Activated naive CD4-positive, alpha-beta T cell treated with Interleukin-2 at 50 U/mL for 16 hours (primary cell): ENCODE measurements around the gene DYRK1A.

Experiments
- DNase-seq: peaks from one replicate; pipeline ENCODE4 v3.0.0-alpha.2; 2020

Gene DYRK1A

GRCh38 chr21:37450445-37450941, 83.9 kb downstream of the DYRK1A start:
- no peak for DNase-seq

GRCh38 chr21:37451446-37451845, 84.9 kb downstream of the DYRK1A start:
- DNase-seq, result no peak

- no peak for DNase-seq
These were observed 85.7 kb downstream of the DYRK1A start for GRCh38 chr21:37452227-37452626.

- DNase-seq, result no peak
These were observed 86.8 kb downstream of the DYRK1A start for GRCh38 chr21:37453350-37453749.

GRCh38 chr21:37454869-37455503, 88.4 kb downstream of the DYRK1A start:
- DNase-seq, result no peak

- no peak for DNase-seq
These were observed 88.9 kb downstream of the DYRK1A start for GRCh38 chr21:37455504-37455911.

GRCh38 chr21:37458669-37459276, 92.2 kb downstream of the DYRK1A start:
- no peak for DNase-seq

- no peak for DNase-seq
These were observed 93.0 kb downstream of the DYRK1A start for GRCh38 chr21:37459575-37459974.

- no peak for DNase-seq
These were observed 93.6 kb downstream of the DYRK1A start for GRCh38 chr21:37460196-37460595.

- DNase-seq, result no peak
These were observed 94.9 kb downstream of the DYRK1A start for GRCh38 chr21:37461479-37461878.

- no peak for DNase-seq
These were observed 95.7 kb downstream of the DYRK1A start for GRCh38 chr21:37462087-37462861.

GRCh38 chr21:37463083-37463801, 96.7 kb downstream of the DYRK1A start:
- DNase-seq, result no peak

GRCh38 chr21:37467082-37467481, 100.5 kb downstream of the DYRK1A start:
- DNase-seq, result no peak

- no peak for DNase-seq
These were observed 102.3 kb downstream of the DYRK1A start for GRCh38 chr21:37468909-37469308.

GRCh38 chr21:37469441-37469840, 102.9 kb downstream of the DYRK1A start:
- no peak for DNase-seq

- no peak for DNase-seq
These were observed 106.0 kb downstream of the DYRK1A start for GRCh38 chr21:37472581-37472980.

- no peak for DNase-seq
These were observed 106.9 kb downstream of the DYRK1A start for GRCh38 chr21:37473491-37473890.

GRCh38 chr21:37474342-37474741, 107.8 kb downstream of the DYRK1A start:
- no peak for DNase-seq

GRCh38 chr21:37475186-37475868, 108.8 kb downstream of the DYRK1A start:
- no peak for DNase-seq

GRCh38 chr21:37478794-37479193, 112.2 kb downstream of the DYRK1A start:
- no peak for DNase-seq

- no peak for DNase-seq
These were observed 117.2 kb downstream of the DYRK1A start for GRCh38 chr21:37483776-37484175.
